ENCODE measurements around the gene ACTA2. TPM values are rescaled to one million over a fixed set of nuclear protein-coding genes. Genes with fewer than 3 reads are reported as not detected.

Gene ACTA2
- total RNA-seq, 3 donors from 2014 or later (not counting 1 experiment from before 2014, with no cell fraction given): 5.0 to 13.1 (median 7.4) TPM

GRCh38 chr10:88895250-88895649, 57.3 kb downstream of the ACTA2 start:
- ATAC-seq: no peak
- intact Hi-C loops (cut with micrococcal nuclease): no loop called here

GRCh38 chr10:88893611-88894010, 59.0 kb downstream of the ACTA2 start:
- H3K4me1 Mint-ChIP-seq: peaks cover 32 to 33% of the 10 kb centered on the region in 2 donors
- H3K27ac Mint-ChIP-seq: no peak overlapping the region
- H3K36me3 Mint-ChIP-seq: no peaks in the 10 kb centered on the region
- H3K4me3 Mint-ChIP-seq: no peak overlapping the region
- DNase-seq (no peak), ATAC-seq (no peak)
- Histone ChIP-seq H3K4me1 (ENCODE audit: control insufficient read depth, insufficient read depth, low read length) (peaks cover 15% of the 10 kb centered on the region), H3K27ac (ENCODE audit: low read length) (no peak overlapping the region), H3K36me3 (ENCODE audit: control insufficient read depth, insufficient read depth, low read length) (peaks cover 2% of the 10 kb centered on the region), H3K9me3 (ENCODE audit: control insufficient read depth, insufficient read depth, low read length) (no peaks in the 10 kb centered on the region), H3K27me3 (ENCODE audit: control insufficient read depth, insufficient read depth, low read length) (no peaks in the 10 kb centered on the region), H3K4me3 (ENCODE audit: low read length) (no peak overlapping the region)
- 94% methylated on average over 3 of the region's 3 CpGs for WGBS (ENCODE audit: insufficient coverage)
- no peak for TF ChIP-seq CTCF (IDR thresholded peaks at IDR 0.05)
- intact Hi-C loops (cut with micrococcal nuclease): no loop called here
- no peaks in the 10 kb centered on the region for H3K27me3 Mint-ChIP-seq (ENCODE audit: low read depth in 2 of 2)
- H3K9me3 Mint-ChIP-seq: no peaks in the 10 kb centered on the region

More at GRCh38 chr10:88895250-88895649, 57.3 kb downstream of the ACTA2 start:
- no CpG with 5 or more reads among the region's 1 CpG for WGBS (ENCODE audit: insufficient coverage)
- Mint-ChIP-seq H3K9me3 (no peaks in the 10 kb centered on the region), H3K36me3 (no peaks in the 10 kb centered on the region), H3K27ac (no peak overlapping the region), H3K4me1 (peaks cover 30 to 33% of the 10 kb centered on the region in 2 donors), H3K4me3 (no peak overlapping the region), H3K27me3 (ENCODE audit: low read depth in 2 of 2) (no peaks in the 10 kb centered on the region)
- peaks cover 11% of the 10 kb centered on the region for H3K4me1 ChIP-seq (ENCODE audit: control insufficient read depth, insufficient read depth, low read length)
- H3K27ac ChIP-seq (ENCODE audit: low read length): no peak overlapping the region
- no peaks in the 10 kb centered on the region for H3K9me3 ChIP-seq (ENCODE audit: control insufficient read depth, insufficient read depth, low read length)
- no peak for TF ChIP-seq CTCF (IDR thresholded peaks at IDR 0.05)
- H3K36me3 ChIP-seq (ENCODE audit: control insufficient read depth, insufficient read depth, low read length): peaks cover 4% of the 10 kb centered on the region
- DNase-seq: no peak
- no peaks in the 10 kb centered on the region for H3K27me3 ChIP-seq (ENCODE audit: control insufficient read depth, insufficient read depth, low read length)
- H3K4me3 ChIP-seq (ENCODE audit: low read length): no peak overlapping the region

- Mint-ChIP-seq H3K27ac (no peak overlapping the region), H3K4me1 (peaks cover 22 to 29% of the 10 kb centered on the region in 2 donors), H3K4me3 (no peak overlapping the region), H3K27me3 (ENCODE audit: low read depth in 2 of 2) (no peaks in the 10 kb centered on the region), H3K9me3 (no peaks in the 10 kb centered on the region), H3K36me3 (no peaks in the 10 kb centered on the region)
- DNase-seq: no peak
- Histone ChIP-seq H3K27ac (ENCODE audit: low read length) (no peak overlapping the region), H3K9me3 (ENCODE audit: control insufficient read depth, insufficient read depth, low read length) (no peaks in the 10 kb centered on the region), H3K27me3 (ENCODE audit: control insufficient read depth, insufficient read depth, low read length) (no peaks in the 10 kb centered on the region), H3K4me3 (ENCODE audit: low read length) (no peak overlapping the region), H3K36me3 (ENCODE audit: control insufficient read depth, insufficient read depth, low read length) (peaks cover 2% of the 10 kb centered on the region), H3K4me1 (ENCODE audit: control insufficient read depth, insufficient read depth, low read length) (peaks cover 12% of the 10 kb centered on the region)
- 100% methylated on average over 2 of the region's 2 CpGs for WGBS (ENCODE audit: insufficient coverage)
- no peak for TF ChIP-seq CTCF (IDR thresholded peaks at IDR 0.05)
- intact Hi-C loops (cut with micrococcal nuclease): no loop called here
- ATAC-seq: no peak
Observed at GRCh38 chr10:88892222-88892967, 60.2 kb downstream of the ACTA2 start.
